ENCODE results near the gene ZNF789.
"Not testable (repeated sequence)": the region's sequence is repeated elsewhere in the genome, so short reads cannot be mapped to it uniquely, and the experiment has no call there.

ZNF789 gene

DNA sequence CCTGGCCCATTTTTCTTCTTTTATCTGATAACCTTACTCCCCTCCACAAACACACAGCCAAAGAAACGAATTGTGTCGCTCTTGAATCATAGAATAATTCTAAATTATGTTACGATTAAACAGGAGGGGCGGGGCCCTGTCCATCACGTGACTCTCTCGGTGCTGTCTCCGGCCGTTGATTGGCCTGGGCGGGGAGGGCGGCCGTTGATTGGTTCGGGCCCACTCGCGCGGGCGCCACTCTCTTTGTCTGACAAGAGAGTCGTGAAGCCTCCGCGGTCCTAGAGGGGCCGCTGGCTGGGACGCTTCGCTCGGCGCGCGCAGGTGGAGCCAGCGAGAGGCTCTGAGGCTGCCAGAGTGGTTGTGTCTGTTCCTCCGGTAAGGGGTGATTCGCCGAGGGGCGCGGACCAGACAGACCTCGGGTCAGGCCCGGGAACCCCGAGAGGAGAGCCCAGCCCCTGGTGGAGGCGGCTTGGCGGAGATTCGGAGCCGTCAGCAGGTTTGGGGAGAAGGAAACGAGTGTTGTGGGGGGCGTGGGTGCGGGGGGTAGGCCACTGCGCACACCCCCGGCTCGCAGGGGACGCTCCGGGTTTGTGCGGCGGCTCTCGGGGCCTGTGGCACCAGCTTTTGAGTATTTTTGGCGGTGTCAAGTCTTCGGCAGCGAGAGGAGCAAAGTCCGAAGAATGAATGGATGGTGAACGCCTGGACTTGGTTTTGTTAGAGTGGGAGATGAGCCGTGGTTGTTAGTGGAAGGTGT is at the start of gene ZNF789:
ZNF789 (plus strand) TSS at position 330 of the 754 bp plus-strand sequence. CDS start 3,567 bp downstream, outside the sequence.
- peak; percentile 98 for DNase-seq (ENCODE audit: low spot score)

DNA sequence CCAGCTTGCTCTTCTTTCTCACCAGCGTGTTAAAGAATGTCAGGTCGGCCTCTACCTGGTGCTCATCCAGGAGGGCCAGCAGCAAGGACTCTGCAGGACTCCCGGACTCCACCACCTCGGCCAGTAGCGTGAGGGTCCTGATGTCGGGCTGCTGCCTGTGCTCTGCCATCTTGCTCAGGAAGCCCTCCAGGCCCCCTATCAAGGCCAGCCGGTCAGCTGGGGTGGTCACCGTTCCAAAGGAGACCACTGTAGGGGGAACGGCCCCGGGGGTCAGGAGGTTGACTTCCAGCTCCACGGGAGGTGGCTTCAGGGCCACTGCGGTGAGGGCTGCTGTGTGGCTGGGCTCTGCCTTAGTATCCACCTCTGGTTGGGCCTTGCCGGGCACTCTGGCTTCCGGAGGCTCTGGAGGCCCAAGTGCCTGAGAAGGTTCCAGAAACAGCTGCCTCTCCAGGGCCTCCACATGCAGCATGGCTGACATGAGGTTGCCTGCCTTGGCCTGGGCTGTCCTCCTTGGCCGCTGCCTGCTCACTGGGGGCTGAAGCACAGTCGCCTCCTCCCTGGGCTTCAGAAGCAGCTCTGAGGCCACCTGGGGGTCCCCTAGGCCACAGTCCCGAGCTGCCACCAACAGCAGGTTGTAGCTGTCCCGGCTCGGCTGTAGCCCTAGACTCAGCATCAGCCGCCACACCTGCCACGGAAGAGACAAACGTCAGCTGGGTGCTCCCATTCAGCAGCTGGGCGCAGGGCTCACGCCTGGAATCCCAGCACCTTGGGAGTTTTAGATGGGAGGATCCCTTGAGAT is 47.6 kb upstream of the ZNF789 start:
- DNase-seq (ENCODE audit: low spot score) = no peak

- DNase-seq (ENCODE audit: low spot score) = no peak
Observed at GRCh38 chr7:99428972-99429566, 43.6 kb upstream of the ZNF789 start.

- no peak for DNase-seq (ENCODE audit: low spot score)
Observed at GRCh38 chr7:99429756-99430155, 42.9 kb upstream of the ZNF789 start.

- DNase-seq (ENCODE audit: low spot score) = not testable (repeated sequence)
Observed at GRCh38 chr7:99431756-99432540, 40.7 kb upstream of the ZNF789 start.

GRCh38 chr7:99433158-99433557 is 39.5 kb upstream of the ZNF789 start:
- DNase-seq (ENCODE audit: low spot score) = no peak

DNA sequence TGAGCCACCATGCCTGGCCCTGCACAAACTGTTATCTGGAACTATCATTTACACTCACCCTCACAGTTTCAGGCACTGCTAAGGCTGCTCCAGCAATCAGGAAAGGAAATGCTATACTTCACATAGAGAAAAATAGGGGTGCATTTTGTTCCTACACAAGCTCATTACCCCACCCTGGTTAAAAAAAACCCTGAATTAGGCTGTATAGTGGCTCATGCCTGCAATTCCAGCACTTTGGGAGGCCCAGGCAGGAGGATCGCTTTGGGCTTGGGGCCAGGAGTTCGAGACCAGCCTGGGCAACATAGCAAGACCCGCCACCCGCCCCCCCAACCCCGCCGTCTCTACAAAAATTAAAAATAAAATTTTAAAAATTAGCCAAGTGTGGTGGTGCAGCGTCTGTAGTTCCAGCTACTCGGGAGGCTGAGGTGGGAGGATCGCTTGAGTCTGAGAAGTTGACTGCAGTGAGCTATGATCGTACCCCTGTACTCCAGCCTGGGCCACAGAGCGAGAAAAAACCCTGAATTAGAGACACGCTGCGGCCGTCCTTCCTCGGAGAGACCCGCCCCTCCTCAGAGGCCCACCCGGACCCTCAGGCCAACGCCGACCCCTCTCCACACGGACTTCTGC is 34.6 kb upstream of the ZNF789 start:
- no peak for DNase-seq (ENCODE audit: low spot score)

DNA sequence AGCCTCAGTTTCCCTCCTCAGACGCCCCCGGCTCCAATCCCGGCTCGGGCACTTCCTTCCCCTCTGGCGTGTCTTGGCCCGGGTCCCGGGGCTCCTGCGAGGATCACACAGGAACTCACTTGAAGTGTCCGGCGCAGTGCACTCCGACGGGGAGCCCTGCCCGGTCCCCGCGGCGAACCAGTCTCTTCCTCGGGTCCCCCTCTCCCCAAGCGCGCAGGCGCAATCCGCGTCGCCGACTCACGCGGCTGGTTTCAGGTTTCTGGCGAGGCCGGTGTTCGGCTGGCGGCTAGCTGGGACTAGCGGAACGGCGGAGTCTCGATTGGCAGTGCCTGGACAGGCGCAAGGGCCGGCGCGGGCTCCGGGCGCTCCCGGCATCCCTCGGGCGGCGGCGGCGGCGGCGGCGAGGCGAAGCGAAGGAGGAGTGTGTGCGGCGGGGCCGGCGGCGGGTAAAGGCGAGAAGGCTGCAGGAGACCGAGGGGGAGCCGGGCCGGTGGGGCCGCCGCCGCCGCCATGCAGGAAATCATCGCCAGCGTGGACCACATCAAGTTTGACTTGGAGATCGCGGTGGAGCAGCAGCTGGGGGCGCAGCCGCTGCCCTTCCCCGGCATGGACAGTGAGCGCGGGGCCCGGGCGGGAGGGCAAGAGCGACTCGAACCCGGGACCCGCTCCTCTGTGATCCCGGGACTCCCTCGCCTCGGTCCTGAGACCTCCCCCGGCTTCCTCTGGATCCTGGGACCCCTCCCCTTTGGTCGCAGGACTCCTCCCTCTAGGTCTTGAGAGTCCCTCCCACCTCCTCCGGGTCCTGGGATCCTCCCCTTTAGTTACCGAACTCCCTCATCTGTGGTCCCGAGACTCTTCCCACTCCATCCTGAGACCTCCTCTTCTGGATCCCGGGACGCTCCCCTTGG is 33.9 kb upstream of the ZNF789 start, which contains the start of the genes CPSF4 and PTCD1:
CPSF4 (plus strand) TSS at position 371 of the 908 bp plus-strand sequence; CDS start at position 511, 140 bp downstream.
PTCD1 (minus strand) TSS at position 226 of the 908 bp plus-strand sequence. CDS start 3,556 bp downstream, outside the sequence.
- DNase-seq (ENCODE audit: low spot score) = peak; percentile 93

GRCh38 chr7:99440195-99440594 is 32.5 kb upstream of the ZNF789 start:
- DNase-seq (ENCODE audit: low spot score) = no peak

DNA sequence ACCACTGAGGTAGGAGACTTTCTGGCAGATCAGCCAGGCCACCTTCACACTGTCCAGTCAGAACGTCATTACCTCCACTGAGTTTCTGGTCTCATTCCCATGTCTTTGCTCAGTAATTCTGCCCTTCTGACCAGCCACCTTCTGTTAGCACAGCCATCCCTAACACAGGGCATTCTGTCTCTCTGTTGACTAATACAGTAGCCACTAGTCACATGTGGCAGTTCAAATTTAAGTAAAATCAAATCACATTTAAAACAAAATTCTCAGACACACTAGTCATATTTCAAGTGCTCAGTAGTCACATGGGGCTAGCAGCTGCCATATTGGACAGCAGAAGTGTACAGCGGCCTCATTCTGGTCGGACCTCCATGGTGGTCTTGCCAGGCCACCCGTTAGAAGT is 26.6 kb upstream of the ZNF789 start:
- no peak for DNase-seq (ENCODE audit: low spot score)

DNA sequence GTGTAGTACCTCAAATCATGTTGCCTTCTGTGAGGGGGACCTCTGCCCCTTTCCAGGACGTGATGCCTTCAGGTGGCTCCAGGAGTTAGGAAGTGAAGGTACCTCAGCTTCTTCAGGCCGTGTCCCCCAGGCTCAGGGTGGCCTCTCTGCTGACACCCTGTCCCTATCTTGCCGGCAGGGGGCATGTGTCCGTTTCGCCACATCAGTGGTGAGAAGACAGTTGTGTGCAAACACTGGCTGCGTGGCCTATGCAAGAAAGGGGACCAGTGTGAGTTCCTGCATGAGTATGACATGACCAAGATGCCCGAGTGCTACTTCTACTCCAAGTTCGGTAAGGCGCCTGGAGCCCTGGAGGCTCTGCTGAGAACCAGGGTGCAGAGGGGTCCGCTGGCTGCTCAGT is 24.7 kb upstream of the ZNF789 start:
- no peak for DNase-seq (ENCODE audit: low spot score)

GRCh38 chr7:99448855-99449254 is 23.8 kb upstream of the ZNF789 start:
- DNase-seq (ENCODE audit: low spot score) = no peak

- no peak for DNase-seq (ENCODE audit: low spot score)
Observed at GRCh38 chr7:99449326-99449725, 23.4 kb upstream of the ZNF789 start.

GRCh38 chr7:99451936-99452335 is 20.8 kb upstream of the ZNF789 start:
- no peak for DNase-seq (ENCODE audit: low spot score)

GRCh38 chr7:99452541-99452940 is 20.1 kb upstream of the ZNF789 start:
- no peak for DNase-seq (ENCODE audit: low spot score)

GRCh38 chr7:99453105-99453504 is 19.6 kb upstream of the ZNF789 start:
- DNase-seq (ENCODE audit: low spot score) = no peak

DNA sequence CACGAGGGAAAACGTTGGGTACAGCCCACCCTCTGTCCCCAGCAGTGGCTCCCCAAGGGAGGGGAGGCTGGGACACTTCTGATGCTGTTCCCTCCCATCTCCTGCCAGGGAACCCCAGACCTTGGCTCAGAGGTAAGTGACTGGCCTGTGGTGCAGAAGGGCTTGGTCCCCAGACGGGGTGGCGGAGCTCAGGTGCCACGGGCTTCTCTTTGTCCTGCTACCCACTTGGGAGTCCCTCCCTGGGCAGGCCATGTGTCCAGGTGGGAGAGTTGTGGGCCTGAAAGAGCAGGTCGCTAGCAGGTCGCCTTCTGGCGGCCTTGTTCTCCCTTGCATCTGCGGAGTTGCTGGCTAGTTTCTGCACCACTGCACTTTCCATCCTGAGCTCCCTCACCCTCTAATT is 16.8 kb upstream of the ZNF789 start:
- DNase-seq (ENCODE audit: low spot score) = no peak

- no peak for DNase-seq (ENCODE audit: low spot score)
Observed at GRCh38 chr7:99456288-99456687, 16.4 kb upstream of the ZNF789 start.

GRCh38 chr7:99457050-99457649 is 15.5 kb upstream of the ZNF789 start:
- no peak for DNase-seq (ENCODE audit: low spot score)

All from CD4-positive, alpha-beta T cell treated with Interleukin-2 at 100 ng/mL for 4 hours (primary cell).